ENCODE data around the gene NFKBIZ.

- TF ChIP-seq, protein P1, sequence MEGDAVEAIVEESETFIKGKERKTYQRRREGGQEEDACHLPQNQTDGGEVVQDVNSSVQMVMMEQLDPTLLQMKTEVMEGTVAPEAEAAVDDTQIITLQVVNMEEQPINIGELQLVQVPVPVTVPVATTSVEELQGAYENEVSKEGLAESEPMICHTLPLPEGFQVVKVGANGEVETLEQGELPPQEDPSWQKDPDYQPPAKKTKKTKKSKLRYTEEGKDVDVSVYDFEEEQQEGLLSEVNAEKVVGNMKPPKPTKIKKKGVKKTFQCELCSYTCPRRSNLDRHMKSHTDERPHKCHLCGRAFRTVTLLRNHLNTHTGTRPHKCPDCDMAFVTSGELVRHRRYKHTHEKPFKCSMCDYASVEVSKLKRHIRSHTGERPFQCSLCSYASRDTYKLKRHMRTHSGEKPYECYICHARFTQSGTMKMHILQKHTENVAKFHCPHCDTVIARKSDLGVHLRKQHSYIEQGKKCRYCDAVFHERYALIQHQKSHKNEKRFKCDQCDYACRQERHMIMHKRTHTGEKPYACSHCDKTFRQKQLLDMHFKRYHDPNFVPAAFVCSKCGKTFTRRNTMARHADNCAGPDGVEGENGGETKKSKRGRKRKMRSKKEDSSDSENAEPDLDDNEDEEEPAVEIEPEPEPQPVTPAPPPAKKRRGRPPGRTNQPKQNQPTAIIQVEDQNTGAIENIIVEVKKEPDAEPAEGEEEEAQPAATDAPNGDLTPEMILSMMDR (IDR thresholded peaks at IDR 0.05; ENCODE audit: extremely low read depth in 1 of 2, insufficient read depth in 1 of 2, low read depth in 1 of 2, low read length in 2 of 2): no peak
- TF ChIP-seq, protein P2, sequence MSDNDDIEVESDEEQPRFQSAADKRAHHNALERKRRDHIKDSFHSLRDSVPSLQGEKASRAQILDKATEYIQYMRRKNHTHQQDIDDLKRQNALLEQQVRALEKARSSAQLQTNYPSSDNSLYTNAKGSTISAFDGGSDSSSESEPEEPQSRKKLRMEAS (IDR thresholded peaks at IDR 0.05; ENCODE audit: insufficient read depth, insufficient read length): no peak
- no peak for TF ChIP-seq POLR2AphosphoS5 (IDR thresholded peaks at IDR 0.05; ENCODE audit: insufficient read depth, low read depth, low read length)
- no peak for TF ChIP-seq MYC (IDR thresholded peaks at IDR 0.05; ENCODE audit: low read depth, low read length)
- no peak for TF ChIP-seq JUN (IDR thresholded peaks at IDR 0.05; ENCODE audit: borderline replicate concordance, insufficient read depth, insufficient read length, low read depth)
- TF ChIP-seq EZH2 (IDR thresholded peaks at IDR 0.05; ENCODE audit: borderline replicate concordance, low read depth, low read length, severe bottlenecking): no peak
Observed at GRCh38 chr3:101861789-101862415, 12.6 kb downstream of the NFKBIZ start.
